Measurements from ENCODE around the gene UTP11. TPM values are rescaled to one million over a fixed set of nuclear protein-coding genes. Genes with fewer than 3 reads are reported as not detected.

Gene UTP11
- total RNA-seq, 2 experiments from 2014 or later: 8.7 to 9.4 TPM

GRCh38 chr1:38044221-38045215 lies 32.0 kb downstream of the UTP11 start:
- Mint-ChIP-seq H3K27ac (no peak overlapping the region), H3K4me3 (peak overlapping the region; percentile 85), H3K9me3 (no peaks in the 10 kb centered on the region), H3K4me1 (ENCODE audit: low read depth) (peaks cover 12% of the 10 kb centered on the region), H3K27me3 (peaks cover 62% of the 10 kb centered on the region), H3K36me3 (ENCODE audit: low read depth) (no peaks in the 10 kb centered on the region)
- intact Hi-C loops (cut with DNase I, micrococcal nuclease): no loop called here
- Histone ChIP-seq H3K4me1 (ENCODE audit: insufficient read depth, low read length) (peaks cover 30% of the 10 kb centered on the region), H3K27ac (ENCODE audit: low read depth in 1 of 2, low read length in 2 of 2) (no peak overlapping the region), H3K9me3 (ENCODE audit: control insufficient read depth in 1 of 2, insufficient read depth in 1 of 2, low read length in 2 of 2) (peaks cover 0 to 13% of the 10 kb centered on the region in 2 experiments), H3K27me3 (ENCODE audit: control insufficient read depth in 1 of 2, insufficient read depth in 2 of 2, low read length in 2 of 2) (peaks cover 47 to 55% of the 10 kb centered on the region in 2 experiments), H3K36me3 (ENCODE audit: insufficient read depth, low read length) (no peaks in the 10 kb centered on the region), H3K4me3 (ENCODE audit: low read length) (peak overlapping the region; percentile 41)
- ATAC-seq (ENCODE audit: poor library complexity) (no peak), DNase-seq (peak in 1 of 14 experiments; percentile 14)
- TF ChIP-seq CTCF (IDR thresholded peaks at IDR 0.05): no peak
- POLR2A ChIA-PET: no interaction called here
- CTCF ChIA-PET: interaction anchor here (0.7 kb wide), 1 partner anchor 572 kb away, joined by 4 read pairs; no protein-coding TSS in a partner anchor

- ATAC-seq (ENCODE audit: poor library complexity) (no peak), DNase-seq (peak in 2 of 14 experiments; percentile 26 to 33)
- H3K4me3 ChIP-seq (ENCODE audit: low read length): peak overlapping the region; percentile 20
- H3K27ac ChIP-seq (ENCODE audit: low read depth in 1 of 2, low read length in 2 of 2): no peak overlapping the region
- Mint-ChIP-seq H3K27me3 (peaks cover 55% of the 10 kb centered on the region), H3K9me3 (no peaks in the 10 kb centered on the region), H3K4me3 (peak overlapping the region; percentile 54), H3K27ac (no peak overlapping the region), H3K36me3 (ENCODE audit: low read depth) (no peaks in the 10 kb centered on the region), H3K4me1 (ENCODE audit: low read depth) (peaks cover 12% of the 10 kb centered on the region)
- intact Hi-C loops (cut with DNase I, micrococcal nuclease): no loop called here
- POLR2A ChIA-PET: no interaction called here
- H3K27me3 ChIP-seq (ENCODE audit: control insufficient read depth in 1 of 2, insufficient read depth in 2 of 2, low read length in 2 of 2): peaks cover 45 to 46% of the 10 kb centered on the region in 2 experiments
- H3K4me1 ChIP-seq (ENCODE audit: insufficient read depth, low read length): peaks cover 30% of the 10 kb centered on the region
- no peak for TF ChIP-seq CTCF (IDR thresholded peaks at IDR 0.05)
- peaks cover 0 to 13% of the 10 kb centered on the region in 2 experiments for H3K9me3 ChIP-seq (ENCODE audit: control insufficient read depth in 1 of 2, insufficient read depth in 1 of 2, low read length in 2 of 2)
- H3K36me3 ChIP-seq (ENCODE audit: insufficient read depth, low read length): no peaks in the 10 kb centered on the region
- CTCF ChIA-PET: no interaction called here
Measured at GRCh38 chr1:38045401-38046332, 33.1 kb downstream of the UTP11 start.

- peaks cover 39 to 40% of the 10 kb centered on the region in 2 experiments for H3K27me3 ChIP-seq (ENCODE audit: control insufficient read depth in 1 of 2, insufficient read depth in 2 of 2, low read length in 2 of 2)
- ATAC-seq (ENCODE audit: poor library complexity): peak; percentile 76
- no peaks in the 10 kb centered on the region for H3K36me3 ChIP-seq (ENCODE audit: insufficient read depth, low read length)
- no peak within 1 kb of the TSS for H3K27ac Mint-ChIP-seq
- peak in 5 of 14 experiments; percentile 18 to 59 (median 44) for DNase-seq
- H3K27ac ChIP-seq (ENCODE audit: low read depth in 1 of 2, low read length in 2 of 2): no peak within 1 kb of the TSS
- peaks cover 47% of the 10 kb centered on the region for H3K27me3 Mint-ChIP-seq
- H3K36me3 Mint-ChIP-seq (ENCODE audit: low read depth): no peaks in the 10 kb centered on the region
- intact Hi-C loops (cut with DNase I, micrococcal nuclease): no loop called here
- H3K4me3 Mint-ChIP-seq: peak within 1 kb of the TSS; percentile 79
- POLR2A ChIA-PET: no interaction called here
- peaks cover 0 to 13% of the 10 kb centered on the region in 2 experiments for H3K9me3 ChIP-seq (ENCODE audit: control insufficient read depth in 1 of 2, insufficient read depth in 1 of 2, low read length in 2 of 2)
- CTCF ChIA-PET: no interaction called here
- H3K4me3 ChIP-seq (ENCODE audit: low read length): peak within 1 kb of the TSS; percentile 43
- H3K9me3 Mint-ChIP-seq: no peaks in the 10 kb centered on the region
- TF ChIP-seq CTCF (IDR thresholded peaks at IDR 0.05): no peak
- peaks cover 12% of the 10 kb centered on the region for H3K4me1 Mint-ChIP-seq (ENCODE audit: low read depth)
- H3K4me1 ChIP-seq (ENCODE audit: insufficient read depth, low read length): peaks cover 30% of the 10 kb centered on the region
Measured at GRCh38 chr1:38046333-38046883, 33.9 kb downstream of the UTP11 start, which contains the start of gene POU3F1. Gene POU3F1, minus strand, starts transcription at chr1:38046793. Its CDS starts 50 bp downstream, at chr1:38046743.
